Gastrocnemius medialis (tissue), 4 donors: ENCODE measurements around the gene CCBE1.

Experiments used
- CTCF ChIP-seq, 5 experiments: fragments of 450-650 bp in 3 of 5; fragments of 200-600 bp in 2 of 5; sonication (generic) in 2 of 5; IDR thresholded peaks in 4 of 5; conservative IDR thresholded peaks in 1 of 5; 1 replicate in 4 of 5; 2 replicates in 1 of 5; pipeline ENCODE4 v1.5.1; 2016 to 2019; ENCODE audit warnings: antibody characterized with exemption in 5 of 5, mild to moderate bottlenecking in 3 of 5, moderate library complexity in 3 of 5
- POLR2A ChIP-seq, 2 donors: fragments of 450-650 bp; IDR thresholded peaks; one replicate each; pipeline ENCODE4 v1.6.1; 2017; ENCODE audit warnings: antibody characterized with exemption in 2 of 2, mild to moderate bottlenecking in 2 of 2, moderate library complexity in 2 of 2

GRCh38 chr18:59605633-59606192 is 91.5 kb downstream of the CCBE1 start:
- no peak for TF ChIP-seq CTCF (IDR thresholded peaks at IDR 0.05 in 4 of 5, conservative IDR thresholded peaks at IDR 0.05 in 1 of 5)
- no peak for TF ChIP-seq POLR2A (IDR thresholded peaks at IDR 0.05)
